B cell (primary cell): ENCODE results near the gene TEC. TPM values are rescaled to one million over a fixed set of nuclear protein-coding genes. Genes with fewer than 3 reads are reported as not detected.

Experiments
- ATAC-seq: fragments of 200-7000 bp; cut with Tn5 transposase; one replicate; pipeline ENCODE4 v1.10.0; 2021; ENCODE audit warnings: low read depth, mild to moderate bottlenecking, moderate number of reproducible peaks, moderate library complexity
- CTCF ChIA-PET: fragments of 350-600 bp; sonication (Branson Sonifier 250); formaldehyde crosslinking; loops from one replicate; lab custom pipeline; 2021; ENCODE audit warnings: antibody characterized with exemption, inconsistent platforms; lab: Charles Lee
- POLR2A ChIA-PET: fragments of 350-600 bp; sonication (Branson Sonifier 250); formaldehyde crosslinking; loops from one replicate; lab custom pipeline; 2021; ENCODE audit warnings: antibody characterized with exemption; lab: Charles Lee
- DNase-seq: peaks from one replicate; pipeline ENCODE4 v3.0.0; 2013
- H2AFZ ChIP-seq: 2 replicates; pipeline ENCODE4 v1.6.1; 2012; ENCODE audit warnings: mild to moderate bottlenecking, low read depth, low read length; ENCODE audit not compliant: insufficient read depth, poor library complexity, severe bottlenecking
- H3K27ac ChIP-seq, 2 donors: 1 replicate in 1 of 2; 2 replicates in 1 of 2; pipeline ENCODE4 v1.5.1; 2012 to 2013; ENCODE audit warnings: low read length in 2 of 2, mild to moderate bottlenecking in 2 of 2, moderate library complexity in 1 of 2
- H3K27me3 ChIP-seq, 4 experiments: fragments of 200-600 bp in 1 of 4; sonication (generic) in 1 of 4; replicated peaks in 1 of 4; 1 replicate in 2 of 4; 2 replicates in 2 of 4; pipeline versions ENCODE4 v1.6.1 to v1.7.0; 2013 to 2016; ENCODE audit warnings: low read length in 3 of 4, mild to moderate bottlenecking in 2 of 4, mixed read lengths in 1 of 4, moderate library complexity in 1 of 4; ENCODE audit not compliant: insufficient read depth in 4 of 4, control insufficient read depth in 3 of 4; ENCODE audit errors: control extremely low read depth in 1 of 4
- H3K36me3 ChIP-seq, 2 experiments: replicated peaks in 1 of 2; 1 replicate in 1 of 2; 2 replicates in 1 of 2; pipeline versions ENCODE4 v1.6.1 to v1.7.1; 2013; ENCODE audit warnings: low read length in 1 of 2; ENCODE audit not compliant: insufficient read depth in 2 of 2, control insufficient read depth in 1 of 2; ENCODE audit errors: control extremely low read depth in 1 of 2, extremely low read depth in 1 of 2
- H3K4me1 ChIP-seq, 2 donors: fragments of 200-600 bp in 1 of 2; sonication (generic) in 1 of 2; 1 replicate in 1 of 2; 2 replicates in 1 of 2; pipeline versions ENCODE4 v1.5.1 to v1.6.1; 2013 to 2017; ENCODE audit warnings: low read length in 2 of 2; ENCODE audit not compliant: control insufficient read depth in 2 of 2, insufficient read depth in 2 of 2
- H3K4me2 ChIP-seq: replicated peaks from 2 replicates; pipeline ENCODE3; 2012; ENCODE audit warnings: mild to moderate bottlenecking, low read depth, low read length; ENCODE audit not compliant: poor library complexity, severe bottlenecking
- H3K4me3 ChIP-seq, 5 experiments: fragments of 200-600 bp in 1 of 5; sonication (generic) in 1 of 5; 1 replicate in 3 of 5; 2 replicates in 2 of 5; pipeline versions ENCODE4 v1.5.1 to v1.7.0; 2011 to 2016; ENCODE audit warnings: low read length in 4 of 5, mild to moderate bottlenecking in 4 of 5, low read depth in 2 of 5, control low read depth in 1 of 5, moderate library complexity in 1 of 5; ENCODE audit not compliant: insufficient read depth in 1 of 5; ENCODE audit errors: control extremely low read depth in 1 of 5, extremely low read depth in 1 of 5
- H3K79me2 ChIP-seq: fragments of 200-600 bp; sonication (generic); one replicate; pipeline ENCODE4 v1.6.0; 2016; ENCODE audit warnings: low read length; ENCODE audit not compliant: control insufficient read depth, insufficient read depth
- H3K9ac ChIP-seq: fragments of 200-600 bp; sonication (generic); 2 replicates; pipeline ENCODE4 v1.6.1; 2017; ENCODE audit warnings: mild to moderate bottlenecking, low read length, moderate library complexity
- H3K9me3 ChIP-seq, 3 donors: one replicate each; pipeline versions ENCODE4 v1.6.1 to v1.7.1; 2013; ENCODE audit warnings: low read length in 2 of 3; ENCODE audit not compliant: control insufficient read depth in 2 of 3, insufficient read depth in 1 of 3; ENCODE audit errors: control extremely low read depth in 1 of 3
- H4K20me1 ChIP-seq: 2 replicates; pipeline ENCODE4 v1.6.0; 2012; ENCODE audit warnings: mild to moderate bottlenecking, low read length; ENCODE audit not compliant: insufficient read depth, control insufficient read depth, poor library complexity, severe bottlenecking
- H3K27ac Mint-ChIP-seq: one replicate; pipeline ENCODE4 v1.8.0; 2021; ENCODE audit warnings: mixed read lengths
- H3K27me3 Mint-ChIP-seq: one replicate; pipeline ENCODE4 v1.8.0; 2021; ENCODE audit warnings: mixed read lengths
- H3K4me1 Mint-ChIP-seq: one replicate; pipeline ENCODE4 v1.8.0; 2021; ENCODE audit warnings: mixed read lengths
- H3K4me3 Mint-ChIP-seq: one replicate; pipeline ENCODE4 v1.8.0; 2021; ENCODE audit warnings: mixed read lengths
- H3K9me3 Mint-ChIP-seq: one replicate; pipeline ENCODE4 v1.8.0; 2022; ENCODE audit warnings: mixed read lengths; ENCODE audit not compliant: insufficient read depth
- CTCF ChIP-seq: fragments of 200-600 bp; IDR thresholded peaks from one replicate; pipeline ENCODE4 v1.8.0; 2022; ENCODE audit warnings: antibody characterized with exemption, mild to moderate bottlenecking
- EZH2 ChIP-seq: IDR thresholded peaks from 2 replicates; pipeline ENCODE4 v1.6.1; 2012; ENCODE audit warnings: borderline replicate concordance, low read depth, mild to moderate bottlenecking, moderate library complexity, low read length; ENCODE audit not compliant: insufficient read depth, poor library complexity, severe bottlenecking
- WGBS: methylation state at CpG from one replicate; pipeline ENCODE4 v1.1.5; 2013; ENCODE audit warnings: missing lambda C conversion rate; ENCODE audit not compliant: insufficient coverage; 5-methylcytosine and 5-hydroxymethylcytosine counted together
- intact Hi-C: fragments of 100-400 bp; cut with micrococcal nuclease; formaldehyde crosslinking; loops from one replicate; pipeline ENCODE4 v1.10.0; 2022
- polyA plus RNA-seq: library from polyadenylated mRNA; depleted of rRNA; stranded (reverse); fragments of >200 nt; gene quantifications from 2 replicates; pipeline ENCODE4 v1.2.3, GENCODE V29; 2012
- total RNA-seq, 2 donors: library from RNA; stranded (reverse); fragments of 120-200 nt in 1 of 2; gene quantifications; 1 replicate in 1 of 2; 2 replicates in 1 of 2; pipeline versions ENCODE4 v1.2.3 to v1.2.4, GENCODE V29; 2013 to 2022

The TEC gene
- total and polyA plus RNA-seq, 2 donors (not counting 1 experiment from before 2014, with no cell fraction given): 2.0 to 8.3 TPM

GRCh38 chr4:48129307-48130014 lies 140.2 kb downstream of the TEC start:
- DNase-seq (no peak), ATAC-seq (no peak)
- no peak overlapping the region for H3K4me3 Mint-ChIP-seq
- intact Hi-C loops: no loop called here
- H3K9me3 Mint-ChIP-seq: no peaks in the 10 kb centered on the region
- no peaks in the 10 kb centered on the region for H3K36me3 ChIP-seq
- no peaks in the 10 kb centered on the region for H3K27me3 ChIP-seq
- ChIA-PET POLR2A (no interaction called here), CTCF (interaction anchor here (0.8 to 6.8 kb wide), 4 partner anchors 10 to 146 kb away, joined by 3 to 82 read pairs (median 30); no protein-coding TSS in a partner anchor)
- H3K9ac ChIP-seq: no peak overlapping the region
- WGBS: 41% methylated on average over 6 of the region's 9 CpGs
- no peaks in the 10 kb centered on the region for H3K79me2 ChIP-seq
- no peaks in the 10 kb centered on the region for H3K27me3 Mint-ChIP-seq
- H3K4me3 ChIP-seq: no peak overlapping the region
- H3K4me1 Mint-ChIP-seq: peaks cover 19% of the 10 kb centered on the region
- H2AFZ ChIP-seq: no peak overlapping the region
- H3K4me1 ChIP-seq: peaks cover 10 to 12% of the 10 kb centered on the region in 2 donors
- no peaks in the 10 kb centered on the region for H3K9me3 ChIP-seq
- H3K27ac ChIP-seq: no peak overlapping the region
- no peaks in the 10 kb centered on the region for H4K20me1 ChIP-seq
- no peak for TF ChIP-seq EZH2
- peak overlapping the region; percentile 16 for H3K27ac Mint-ChIP-seq
- H3K4me2 ChIP-seq: no peak overlapping the region

DNA sequence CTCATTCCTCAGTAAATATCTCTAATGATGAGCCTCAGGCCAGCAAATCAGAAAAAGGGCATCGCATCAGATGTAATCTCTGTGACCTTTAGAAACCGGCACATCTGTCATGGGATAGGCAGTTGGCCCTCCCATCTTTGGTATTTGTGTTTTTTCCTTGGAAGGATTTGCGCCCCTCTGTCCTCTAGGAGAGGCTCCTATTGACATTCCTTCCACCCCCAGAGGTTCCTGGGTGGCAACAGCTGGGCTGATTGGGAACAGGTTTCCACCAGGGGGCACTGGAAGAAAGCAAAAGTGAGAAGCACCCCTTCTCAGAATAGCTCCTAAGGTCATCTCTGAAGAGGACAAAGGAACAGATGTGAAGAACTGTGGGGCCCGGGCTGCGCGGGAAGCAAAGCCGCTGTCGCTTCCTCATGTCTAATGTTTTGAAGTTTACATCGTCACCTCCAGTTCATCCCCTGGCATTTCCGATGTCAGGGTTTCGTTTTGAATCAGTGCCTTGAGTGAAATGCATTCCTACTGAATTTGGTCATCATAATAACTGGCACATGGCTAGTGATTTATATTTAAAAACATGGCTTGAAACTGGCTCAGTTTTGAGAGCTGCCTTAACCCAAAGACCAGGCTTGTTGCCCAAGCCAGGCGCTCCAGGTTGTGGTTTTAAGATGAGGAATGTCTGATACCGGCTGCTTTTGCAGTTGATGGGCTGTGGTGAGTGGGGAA lies 141.8 kb downstream of the TEC start:
- WGBS: 58% methylated on average over 4 of the region's 13 CpGs
- Histone ChIP-seq H2AFZ (peak overlapping the region; percentile 26), H3K4me3 (no peak overlapping the region)

More for the DNA sequence above, 141.8 kb downstream of the TEC start:
- Histone ChIP-seq H3K36me3 (no peaks in the 10 kb centered on the region), H3K9me3 (no peaks in the 10 kb centered on the region), H3K4me2 (peak overlapping the region; percentile 42), H3K9ac (peak overlapping the region; percentile 0), H3K27ac (no peak overlapping the region), H3K4me1 (peaks cover 10 to 12% of the 10 kb centered on the region in 2 donors), H3K27me3 (no peaks in the 10 kb centered on the region), H3K79me2 (no peaks in the 10 kb centered on the region), H4K20me1 (no peaks in the 10 kb centered on the region)
- no peaks in the 10 kb centered on the region for H3K9me3 Mint-ChIP-seq
- H3K27me3 Mint-ChIP-seq: peaks cover 5% of the 10 kb centered on the region
- ATAC-seq (peak; percentile 79), DNase-seq (peak; percentile 69)
- no peak for TF ChIP-seq EZH2
- TF ChIP-seq CTCF: peak; percentile 62
- H3K4me1 Mint-ChIP-seq: peaks cover 19% of the 10 kb centered on the region
- H3K4me3 Mint-ChIP-seq: peak overlapping the region; percentile 42
- POLR2A ChIA-PET: no interaction called here
- intact Hi-C loops: loop anchor here (1.0 kb wide), 3 partner anchors 13 to 162 kb away; no protein-coding TSS in a partner anchor
- CTCF ChIA-PET: interaction anchor here (0.6 to 6.8 kb wide), 18 partner anchors 9 to 419 kb away, joined by 3 to 82 read pairs (median 5); no protein-coding TSS in a partner anchor
- H3K27ac Mint-ChIP-seq: peak overlapping the region; percentile 22
